ENCODE measurements around the gene TMEM273. TPM values are rescaled to one million over a fixed set of nuclear protein-coding genes. Genes with fewer than 3 reads are reported as not detected.

The TMEM273 gene
- total RNA-seq, 1 donor from 2014 or later = 0.39 TPM

- TF ChIP-seq CTCF (IDR thresholded peaks at IDR 0.05; ENCODE audit: partially characterized antibody, unreplicated experiment) = no peak
- DNase-seq = no peak
Observed at GRCh38 chr10:49105076-49105475, 83.1 kb downstream of the TMEM273 start.

More at GRCh38 chr10:49105076-49105475, 83.1 kb downstream of the TMEM273 start:
- H3K4me1 Mint-ChIP-seq (ENCODE audit: low read depth, unreplicated experiment) = peaks cover 13% of the 10 kb centered on the region
- H3K4me3 Mint-ChIP-seq (ENCODE audit: unreplicated experiment) = no peak overlapping the region
- no peaks in the 10 kb centered on the region for H3K36me3 Mint-ChIP-seq (ENCODE audit: unreplicated experiment)
- H3K9me3 Mint-ChIP-seq (ENCODE audit: unreplicated experiment) = peaks cover 5% of the 10 kb centered on the region
- no peak overlapping the region for H3K27ac Mint-ChIP-seq (ENCODE audit: unreplicated experiment)
- H3K27me3 Mint-ChIP-seq (ENCODE audit: unreplicated experiment) = peaks cover 11% of the 10 kb centered on the region

Other genes with a start within 250 kb of the TMEM273 start
- gene LRRC18, start 248.6 kb downstream of the TMEM273 start, total RNA-seq (ENCODE audit: unreplicated experiment) = not detected
- 2.0 TPM for gene VSTM4, start 72.9 kb downstream of the TMEM273 start, total RNA-seq (ENCODE audit: unreplicated experiment)
- gene FAM170B, start 54.4 kb downstream of the TMEM273 start, total RNA-seq (ENCODE audit: unreplicated experiment) = not detected
- 0.12 TPM for gene C10orf71, start 110.8 kb upstream of the TMEM273 start, total RNA-seq (ENCODE audit: unreplicated experiment)
- gene DRGX, start 207.7 kb upstream of the TMEM273 start, total RNA-seq (ENCODE audit: unreplicated experiment) = 65.2 TPM